ENCODE measurements around the gene COX6B1. TPM values are rescaled to one million over a fixed set of nuclear protein-coding genes. Genes with fewer than 3 reads are reported as not detected.
"Not testable (repeated sequence)": the region's sequence is repeated elsewhere in the genome, so short reads cannot be mapped to it uniquely, and the experiment has no call there.

Gene COX6B1
- 317 and 370 TPM in 2 replicates for total RNA-seq
- long read RNA-seq, transcript COX6B1-201 (4 exons, 667 nt), result major isoform, 66 of 67 reads
- long read RNA-seq, partial matches to known transcripts, result 1 of 67 reads
- long read RNA-seq, other reads (novel, unspliced or antisense), result 0 of 67 reads

- Mint-ChIP-seq H3K27me3 (ENCODE audit: unreplicated experiment) (no peaks in the 10 kb centered on the region), H3K4me1 (ENCODE audit: unreplicated experiment) (peaks cover 34% of the 10 kb centered on the region), H3K4me3 (ENCODE audit: unreplicated experiment) (peak within 1 kb of the TSS; percentile 97), H3K36me3 (ENCODE audit: unreplicated experiment) (peaks cover 4% of the 10 kb centered on the region), H3K27ac (ENCODE audit: unreplicated experiment) (peak within 1 kb of the TSS; percentile 97), H3K9me3 (ENCODE audit: unreplicated experiment) (no peaks in the 10 kb centered on the region)
- DNase-seq (ENCODE audit: extremely low spot score, unreplicated experiment), result peak; percentile 95
- TF ChIP-seq CTCF (IDR thresholded peaks at IDR 0.05), result no peak
Observed at GRCh38 chr19:35648017-35648961, at the start of gene COX6B1. TSS of gene COX6B1 (plus strand) at chr19:35648323. CDS start at chr19:35651244, 2,921 bp downstream.

- no peak for DNase-seq (ENCODE audit: extremely low spot score, unreplicated experiment)
- H3K27ac Mint-ChIP-seq (ENCODE audit: unreplicated experiment), result no peak overlapping the region
- H3K36me3 Mint-ChIP-seq (ENCODE audit: unreplicated experiment), result no peaks in the 10 kb centered on the region
- TF ChIP-seq CTCF (IDR thresholded peaks at IDR 0.05), result no peak
- H3K27me3 Mint-ChIP-seq (ENCODE audit: unreplicated experiment), result peaks cover 7% of the 10 kb centered on the region
- peaks cover 1% of the 10 kb centered on the region for H3K4me1 Mint-ChIP-seq (ENCODE audit: unreplicated experiment)
- no peak overlapping the region for H3K4me3 Mint-ChIP-seq (ENCODE audit: unreplicated experiment)
- H3K9me3 Mint-ChIP-seq (ENCODE audit: unreplicated experiment), result no peaks in the 10 kb centered on the region
Observed at GRCh38 chr19:35601971-35602370, 46.2 kb upstream of the COX6B1 start.

GRCh38 chr19:35604436-35604835, 43.7 kb upstream of the COX6B1 start:
- H3K27me3 Mint-ChIP-seq (ENCODE audit: unreplicated experiment); H3K27ac Mint-ChIP-seq (ENCODE audit: unreplicated experiment); H3K4me1 Mint-ChIP-seq (ENCODE audit: unreplicated experiment); DNase-seq (ENCODE audit: extremely low spot score, unreplicated experiment); H3K36me3 Mint-ChIP-seq (ENCODE audit: unreplicated experiment); H3K4me3 Mint-ChIP-seq (ENCODE audit: unreplicated experiment): not testable (repeated sequence)
- peaks cover 13% of the 10 kb centered on the region for H3K9me3 Mint-ChIP-seq (ENCODE audit: unreplicated experiment)

GRCh38 chr19:35607170-35607569, 41.0 kb upstream of the COX6B1 start:
- not testable (repeated sequence) for H3K27ac Mint-ChIP-seq (ENCODE audit: unreplicated experiment); H3K27me3 Mint-ChIP-seq (ENCODE audit: unreplicated experiment); H3K36me3 Mint-ChIP-seq (ENCODE audit: unreplicated experiment); H3K4me1 Mint-ChIP-seq (ENCODE audit: unreplicated experiment); DNase-seq (ENCODE audit: extremely low spot score, unreplicated experiment); H3K4me3 Mint-ChIP-seq (ENCODE audit: unreplicated experiment)
- H3K9me3 Mint-ChIP-seq (ENCODE audit: unreplicated experiment), result peaks cover 13% of the 10 kb centered on the region

GRCh38 chr19:35607661-35608060, 40.5 kb upstream of the COX6B1 start:
- Mint-ChIP-seq H3K4me3 (ENCODE audit: unreplicated experiment) (no peak overlapping the region), H3K27me3 (ENCODE audit: unreplicated experiment) (peaks cover 3% of the 10 kb centered on the region), H3K27ac (ENCODE audit: unreplicated experiment) (no peak overlapping the region), H3K36me3 (ENCODE audit: unreplicated experiment) (no peaks in the 10 kb centered on the region), H3K9me3 (ENCODE audit: unreplicated experiment) (peaks cover 13% of the 10 kb centered on the region), H3K4me1 (ENCODE audit: unreplicated experiment) (peaks cover 7% of the 10 kb centered on the region)
- no peak for DNase-seq (ENCODE audit: extremely low spot score, unreplicated experiment)
- TF ChIP-seq CTCF (IDR thresholded peaks at IDR 0.05), result no peak

- TF ChIP-seq CTCF (IDR thresholded peaks at IDR 0.05), result no peak
- no peak overlapping the region for H3K27ac Mint-ChIP-seq (ENCODE audit: unreplicated experiment)
- no peak overlapping the region for H3K4me3 Mint-ChIP-seq (ENCODE audit: unreplicated experiment)
- DNase-seq (ENCODE audit: extremely low spot score, unreplicated experiment), result no peak
- peaks cover 3% of the 10 kb centered on the region for H3K27me3 Mint-ChIP-seq (ENCODE audit: unreplicated experiment)
- H3K4me1 Mint-ChIP-seq (ENCODE audit: unreplicated experiment), result peaks cover 7% of the 10 kb centered on the region
- peaks cover 13% of the 10 kb centered on the region for H3K9me3 Mint-ChIP-seq (ENCODE audit: unreplicated experiment)
- no peaks in the 10 kb centered on the region for H3K36me3 Mint-ChIP-seq (ENCODE audit: unreplicated experiment)
Observed at GRCh38 chr19:35608251-35608650, 39.9 kb upstream of the COX6B1 start.

Data from osteocyte (in vitro differentiated cells).